ENCODE data around the gene STMN1.

Gene STMN1

DNA sequence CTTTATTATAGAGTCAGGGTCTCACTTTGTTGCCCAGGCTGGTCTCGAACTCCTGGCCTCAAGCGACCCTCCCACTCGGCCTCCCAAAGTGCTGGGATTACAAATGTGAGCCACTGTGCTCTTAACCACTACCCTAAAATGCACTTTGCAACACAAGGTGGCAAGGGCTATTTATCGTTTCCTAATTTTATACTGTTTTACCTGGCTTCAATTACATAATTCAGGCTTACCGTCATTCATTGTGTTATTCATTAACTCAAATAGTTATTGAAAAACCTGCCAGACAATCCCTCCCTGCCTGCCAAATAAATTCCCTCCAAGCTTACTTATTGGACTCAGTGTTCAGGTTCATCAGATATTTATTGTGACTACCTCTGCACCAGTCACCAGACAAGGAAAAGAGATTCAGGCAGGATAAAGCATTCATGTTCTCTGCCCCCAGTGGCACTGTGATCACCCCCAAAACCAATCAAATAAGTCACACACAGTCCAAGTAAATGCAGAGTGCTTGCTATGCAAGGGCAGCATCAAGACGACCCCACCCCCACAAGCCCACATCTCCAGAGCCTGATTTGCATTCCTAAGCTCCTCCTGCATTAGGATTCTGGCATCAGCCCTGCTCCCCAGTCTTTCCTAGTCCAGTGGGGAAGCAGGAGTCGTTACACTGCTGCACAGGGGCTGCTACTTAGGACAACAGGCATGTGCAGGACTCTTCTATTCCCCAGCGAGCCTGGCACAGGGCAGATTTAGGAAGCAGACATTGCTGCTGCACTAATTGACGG lies 38.8 kb downstream of the STMN1 start:
- no peak for DNase-seq

- no peak for DNase-seq
These were observed 39.9 kb downstream of the STMN1 start for GRCh38 chr1:25866288-25866687.

DNA sequence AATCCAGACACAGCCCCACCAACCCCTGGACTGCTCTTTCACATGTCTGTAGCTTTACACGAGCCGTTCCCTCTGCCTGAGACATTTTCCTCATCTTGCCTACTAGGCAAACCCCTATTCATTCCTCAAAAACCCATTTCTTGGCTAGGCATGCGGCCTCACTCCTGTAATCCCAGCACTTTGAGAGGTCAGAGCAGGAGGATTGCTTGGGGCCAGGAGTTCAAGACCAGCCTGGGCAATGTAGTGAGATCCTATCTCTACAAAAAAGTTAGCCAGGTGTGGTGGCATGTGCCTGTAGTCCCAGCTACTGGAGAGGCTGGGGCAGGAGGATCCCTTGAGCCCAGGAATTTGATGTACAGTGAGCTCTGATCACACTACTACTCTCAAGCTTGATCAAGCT lies 41.8 kb downstream of the STMN1 start:
- no peak for DNase-seq

GRCh38 chr1:25863486-25864262 lies 42.5 kb downstream of the STMN1 start:
- DNase-seq = no peak

DNA sequence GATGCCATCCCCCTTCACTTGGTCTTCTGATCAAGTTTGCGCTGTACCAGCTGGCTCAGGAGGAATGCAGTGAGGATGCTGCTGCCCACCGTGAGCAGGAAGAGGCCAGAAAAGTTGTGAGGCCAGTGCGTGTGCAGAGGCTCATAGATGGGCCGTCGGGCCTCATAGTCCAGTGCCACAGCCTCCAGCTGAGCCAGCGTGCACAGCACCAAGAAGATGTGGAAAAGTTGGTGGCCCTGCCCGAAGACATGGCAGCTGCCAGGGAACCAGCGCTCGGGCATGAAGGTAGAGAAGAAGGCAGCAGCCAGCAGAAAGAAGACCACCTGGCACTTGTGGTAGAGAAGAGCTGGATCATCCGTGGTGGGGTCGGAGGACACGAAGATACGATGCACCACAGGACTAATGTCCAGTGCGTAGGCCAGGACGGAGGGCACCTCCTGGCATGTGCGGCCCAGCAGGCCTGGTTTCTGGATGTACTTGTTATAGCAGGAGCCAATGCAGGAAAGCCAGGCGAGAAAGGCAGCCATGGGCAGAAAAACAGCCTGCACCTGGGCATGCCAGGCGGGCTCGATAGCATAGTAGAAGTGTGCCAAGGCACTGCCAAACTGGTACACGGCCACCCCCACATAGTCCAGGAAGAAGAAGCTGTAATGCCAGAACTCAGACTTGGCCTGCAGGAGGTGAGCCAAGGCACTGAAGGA lies 43.3 kb downstream of the STMN1 start:
- no peak for DNase-seq

GRCh38 chr1:25861316-25862286 lies 44.6 kb downstream of the STMN1 start:
- DNase-seq = no peak

DNA sequence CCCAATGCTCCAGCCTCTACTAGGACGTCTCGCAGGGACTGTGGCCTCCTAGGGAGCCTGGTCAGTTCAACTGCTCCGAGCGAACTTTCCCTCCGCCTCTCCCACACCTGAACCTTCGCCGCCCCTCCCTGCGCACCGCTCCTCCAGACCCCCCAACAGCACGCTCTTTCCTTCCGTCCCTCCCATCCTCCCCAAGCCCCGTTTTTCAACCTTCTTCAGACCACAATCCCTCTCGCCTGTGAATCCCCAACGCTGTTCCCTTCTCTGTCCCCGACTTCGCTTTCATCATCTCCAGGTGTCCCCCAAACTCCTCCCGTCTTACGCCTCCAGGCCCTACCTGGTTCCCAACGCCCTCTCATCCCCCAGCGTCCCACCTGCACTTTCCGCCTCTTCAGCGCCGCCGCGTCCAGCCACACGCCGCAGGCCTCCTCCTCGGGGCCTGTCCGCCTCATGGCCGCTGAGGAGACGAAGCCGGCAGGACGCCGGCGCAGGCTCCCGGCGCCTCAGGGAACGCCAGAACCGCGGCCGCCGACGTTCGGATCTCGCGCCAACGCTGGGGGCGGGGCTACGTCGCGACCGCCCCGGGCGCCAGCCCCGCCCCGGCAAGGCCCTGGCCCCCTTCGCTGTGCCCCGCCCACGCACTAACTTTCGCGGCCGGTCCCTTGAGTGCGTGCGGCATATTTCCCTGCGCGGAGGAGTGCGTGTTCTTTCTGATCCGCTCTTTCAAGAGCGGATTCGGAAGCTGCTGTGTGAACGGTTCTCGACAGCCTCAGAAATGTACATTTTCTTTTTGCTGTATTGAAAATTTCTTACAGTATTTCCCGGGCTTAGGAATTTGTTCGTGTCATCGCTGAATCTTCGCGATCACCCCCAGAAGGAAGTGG lies 47.1 kb downstream of the STMN1 start, which contains the start of gene AUNIP:
TSS of gene AUNIP (minus strand) at position 552 of the 884 bp plus-strand sequence. CDS start at position 452, 100 bp downstream.
- DNase-seq = peak; percentile 91

DNA sequence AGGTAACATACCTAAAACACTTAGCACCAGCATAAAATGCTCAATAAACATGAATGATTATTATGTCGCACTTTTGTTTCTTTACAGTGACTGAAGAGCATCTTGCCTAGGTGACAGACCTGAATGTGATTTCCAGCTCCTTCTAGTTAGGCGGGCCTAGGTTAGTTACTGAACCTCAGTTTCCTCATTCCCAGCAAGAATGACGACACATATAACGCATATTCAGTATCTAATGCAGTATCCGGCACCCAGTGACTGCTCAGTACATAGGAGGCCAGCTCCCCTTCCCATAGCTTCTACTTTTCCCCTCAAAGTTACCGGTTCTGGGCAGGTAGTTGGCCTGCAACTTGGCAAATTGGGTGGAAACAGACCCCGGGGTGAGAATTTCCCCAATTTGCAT lies 47.7 kb downstream of the STMN1 start:
- DNase-seq = no peak

GRCh38 chr1:25856856-25857255 lies 49.4 kb downstream of the STMN1 start:
- DNase-seq = no peak

- DNase-seq = no peak
These were observed 51.7 kb downstream of the STMN1 start for GRCh38 chr1:25854554-25854953.

All from CD4-positive, alpha-beta T cell treated with Interleukin-12 subunit alpha and Interleukin-12 subunit beta, for 1 hour (primary cell).